Mammary epithelial cell (primary cell): ENCODE data around the gene SPACA4.

Experiments used
- EZH2 ChIP-seq: IDR thresholded peaks from 2 replicates; pipeline ENCODE4 v1.6.1; 2012; ENCODE audit warnings: low read length, inconsistent platforms, borderline replicate concordance
- TF ChIP-seq, protein P1 (sequence below), 2 donors: IDR thresholded peaks in 1 of 2; conservative IDR thresholded peaks in 1 of 2; 2 replicates each; pipeline ENCODE4 v1.5.1; 2011 to 2012; ENCODE audit warnings: inconsistent platforms in 2 of 2, low read length in 2 of 2, mild to moderate bottlenecking in 2 of 2, control low read depth in 1 of 2, low read depth in 1 of 2; ENCODE audit not compliant: insufficient read depth in 1 of 2; ENCODE audit errors: extremely low read depth in 1 of 2

GRCh38 chr19:48644355-48644754, 37.8 kb downstream of the SPACA4 start:
- TF ChIP-seq, protein P1, sequence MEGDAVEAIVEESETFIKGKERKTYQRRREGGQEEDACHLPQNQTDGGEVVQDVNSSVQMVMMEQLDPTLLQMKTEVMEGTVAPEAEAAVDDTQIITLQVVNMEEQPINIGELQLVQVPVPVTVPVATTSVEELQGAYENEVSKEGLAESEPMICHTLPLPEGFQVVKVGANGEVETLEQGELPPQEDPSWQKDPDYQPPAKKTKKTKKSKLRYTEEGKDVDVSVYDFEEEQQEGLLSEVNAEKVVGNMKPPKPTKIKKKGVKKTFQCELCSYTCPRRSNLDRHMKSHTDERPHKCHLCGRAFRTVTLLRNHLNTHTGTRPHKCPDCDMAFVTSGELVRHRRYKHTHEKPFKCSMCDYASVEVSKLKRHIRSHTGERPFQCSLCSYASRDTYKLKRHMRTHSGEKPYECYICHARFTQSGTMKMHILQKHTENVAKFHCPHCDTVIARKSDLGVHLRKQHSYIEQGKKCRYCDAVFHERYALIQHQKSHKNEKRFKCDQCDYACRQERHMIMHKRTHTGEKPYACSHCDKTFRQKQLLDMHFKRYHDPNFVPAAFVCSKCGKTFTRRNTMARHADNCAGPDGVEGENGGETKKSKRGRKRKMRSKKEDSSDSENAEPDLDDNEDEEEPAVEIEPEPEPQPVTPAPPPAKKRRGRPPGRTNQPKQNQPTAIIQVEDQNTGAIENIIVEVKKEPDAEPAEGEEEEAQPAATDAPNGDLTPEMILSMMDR (conservative IDR thresholded peaks at IDR 0.05 in 1 of 2, IDR thresholded peaks at IDR 0.05 in 1 of 2; ENCODE audit: extremely low read depth in 1 of 2, insufficient read depth in 1 of 2, low read depth in 1 of 2, low read length in 2 of 2) = no peak
- TF ChIP-seq EZH2 = no peak
